Esophagus (tissue), 2 donors: ENCODE measurements around the gene TREML1. TPM values are rescaled to one million over a fixed set of nuclear protein-coding genes. Genes with fewer than 3 reads are reported as not detected.

Experiments used
- H3K27ac ChIP-seq, 2 donors: one replicate each; pipeline ENCODE4 v1.5.1; 2013; ENCODE audit warnings: low read depth in 2 of 2, mild to moderate bottlenecking in 2 of 2, inconsistent platforms in 1 of 2, low read length in 1 of 2, moderate library complexity in 1 of 2
- H3K27me3 ChIP-seq, 2 donors: one replicate each; pipeline ENCODE4 v1.6.1; 2013; ENCODE audit warnings: low read length in 2 of 2, control low read depth in 1 of 2, mild to moderate bottlenecking in 1 of 2; ENCODE audit not compliant: insufficient read depth in 2 of 2, control insufficient read depth in 1 of 2
- H3K36me3 ChIP-seq, 2 donors: one replicate each; pipeline ENCODE4 v1.6.1; 2013; ENCODE audit warnings: low read length in 1 of 2; ENCODE audit not compliant: control insufficient read depth in 2 of 2, insufficient read depth in 2 of 2
- H3K4me1 ChIP-seq, 2 donors: one replicate each; pipeline ENCODE4 v1.6.1; 2013; ENCODE audit warnings: low read length in 1 of 2; ENCODE audit not compliant: control insufficient read depth in 2 of 2, insufficient read depth in 2 of 2
- H3K4me3 ChIP-seq, 2 donors: one replicate each; pipeline ENCODE4 v1.5.1; 2013; ENCODE audit warnings: low read length in 2 of 2, mild to moderate bottlenecking in 2 of 2, low read depth in 1 of 2, moderate library complexity in 1 of 2
- H3K9me3 ChIP-seq, 2 donors: one replicate each; pipeline ENCODE4 v1.6.1; 2013; ENCODE audit warnings: mild to moderate bottlenecking in 2 of 2, low read depth in 1 of 2, low read length in 1 of 2, moderate library complexity in 1 of 2; ENCODE audit not compliant: control insufficient read depth in 2 of 2, insufficient read depth in 1 of 2
- WGBS, 2 donors: extraction: QIAGEN DNeasy Blood & Tissue Kit; methylation state at CpG; one replicate each; pipeline ENCODE4 v1.1.7; 2013; 5-methylcytosine and 5-hydroxymethylcytosine counted together
- polyA plus RNA-seq, 2 donors: library from polyadenylated mRNA; stranded (reverse); fragments of 200-250 nt; gene quantifications; one replicate each; pipeline ENCODE4 v1.2.3, GENCODE V29; 2013
- donor health status: healthy with polysubstance abuse.
- donor health status: Bipolar disorder and iron deficiency.

Gene TREML1
- polyA plus RNA-seq, 2 donors: 0.06 to 0.07 TPM

- 65 to 75% methylated on average over 4 of the region's 4 CpGs for WGBS, 2 donors
- H3K27me3 ChIP-seq: no peaks in the 10 kb centered on the region
- no peaks in the 10 kb centered on the region for H3K36me3 ChIP-seq
- H3K4me3 ChIP-seq: no peak overlapping the region
- no peaks in the 10 kb centered on the region for H3K9me3 ChIP-seq
- no peak overlapping the region for H3K27ac ChIP-seq
- no peaks in the 10 kb centered on the region for H3K4me1 ChIP-seq
Observed at GRCh38 chr6:41179163-41179562, 25.0 kb upstream of the TREML1 start.

GRCh38 chr6:41177695-41178094 lies 23.5 kb upstream of the TREML1 start:
- WGBS, 2 donors: 93 to 94% methylated on average over 2 of the region's 2 CpGs

GRCh38 chr6:41177287-41177686 lies 23.1 kb upstream of the TREML1 start:
- 71 to 75% methylated on average over 3 of the region's 3 CpGs for WGBS, 2 donors
- H3K27ac ChIP-seq: no peak overlapping the region
- H3K9me3 ChIP-seq: no peaks in the 10 kb centered on the region
- no peaks in the 10 kb centered on the region for H3K4me1 ChIP-seq
- H3K36me3 ChIP-seq: no peaks in the 10 kb centered on the region
- H3K4me3 ChIP-seq: no peak overlapping the region
- no peaks in the 10 kb centered on the region for H3K27me3 ChIP-seq

More at GRCh38 chr6:41177695-41178094, 23.5 kb upstream of the TREML1 start:
- no peak overlapping the region for H3K27ac ChIP-seq
- no peaks in the 10 kb centered on the region for H3K36me3 ChIP-seq
- no peaks in the 10 kb centered on the region for H3K9me3 ChIP-seq
- no peaks in the 10 kb centered on the region for H3K4me1 ChIP-seq
- H3K4me3 ChIP-seq: no peak overlapping the region
- H3K27me3 ChIP-seq: no peaks in the 10 kb centered on the region

- H3K27ac ChIP-seq: no peak overlapping the region
- no peaks in the 10 kb centered on the region for H3K27me3 ChIP-seq
- no peak overlapping the region for H3K4me3 ChIP-seq
- WGBS, 2 donors: 84 to 85% methylated on average over 12 of the region's 12 CpGs
- no peaks in the 10 kb centered on the region for H3K36me3 ChIP-seq
- no peaks in the 10 kb centered on the region for H3K4me1 ChIP-seq
- no peaks in the 10 kb centered on the region for H3K9me3 ChIP-seq
Observed at GRCh38 chr6:41176189-41176588, 22.0 kb upstream of the TREML1 start.

GRCh38 chr6:41175084-41175483 lies 20.9 kb upstream of the TREML1 start:
- Histone ChIP-seq H3K36me3 (no peaks in the 10 kb centered on the region), H3K4me1 (no peaks in the 10 kb centered on the region), H3K27me3 (no peaks in the 10 kb centered on the region), H3K4me3 (no peak overlapping the region), H3K27ac (no peak overlapping the region), H3K9me3 (no peaks in the 10 kb centered on the region)
- 77 to 96% methylated on average over 1 of the region's 1 CpG for WGBS, 2 donors

- H3K4me1 ChIP-seq: no peaks in the 10 kb centered on the region
- H3K27me3 ChIP-seq: no peaks in the 10 kb centered on the region
- H3K9me3 ChIP-seq: no peaks in the 10 kb centered on the region
- no peak overlapping the region for H3K4me3 ChIP-seq
- H3K27ac ChIP-seq: no peak overlapping the region
- WGBS, 2 donors: 68 to 72% methylated on average over 2 of the region's 2 CpGs
- H3K36me3 ChIP-seq: no peaks in the 10 kb centered on the region
Observed at GRCh38 chr6:41174610-41175009, 20.5 kb upstream of the TREML1 start.

GRCh38 chr6:41171908-41172307 lies 17.8 kb upstream of the TREML1 start:
- H3K4me1 ChIP-seq: no peaks in the 10 kb centered on the region
- H3K36me3 ChIP-seq: no peaks in the 10 kb centered on the region
- 36 to 38% methylated on average over 3 of the region's 3 CpGs for WGBS, 2 donors
- no peak overlapping the region for H3K4me3 ChIP-seq
- H3K9me3 ChIP-seq: no peaks in the 10 kb centered on the region
- no peak overlapping the region for H3K27ac ChIP-seq
- no peaks in the 10 kb centered on the region for H3K27me3 ChIP-seq

- H3K9me3 ChIP-seq: no peaks in the 10 kb centered on the region
- WGBS, 2 donors: 62 to 68% methylated on average over 4 of the region's 4 CpGs
- H3K27me3 ChIP-seq: no peaks in the 10 kb centered on the region
- H3K27ac ChIP-seq: no peak overlapping the region
- H3K4me3 ChIP-seq: no peak overlapping the region
- no peaks in the 10 kb centered on the region for H3K36me3 ChIP-seq
- no peaks in the 10 kb centered on the region for H3K4me1 ChIP-seq
Observed at GRCh38 chr6:41170547-41171160, 16.5 kb upstream of the TREML1 start.

- Histone ChIP-seq H3K27ac (no peak overlapping the region), H3K27me3 (no peaks in the 10 kb centered on the region), H3K4me3 (no peak overlapping the region), H3K9me3 (no peaks in the 10 kb centered on the region), H3K36me3 (no peaks in the 10 kb centered on the region), H3K4me1 (no peaks in the 10 kb centered on the region)
- 69% methylated on average over 5 of the region's 5 CpGs for WGBS, 2 donors
Observed at GRCh38 chr6:41167173-41167963, 13.2 kb upstream of the TREML1 start.
